Suprapubic skin (tissue), 4 donors: ENCODE results near the gene TMEM225B. TPM values are rescaled to one million over a fixed set of nuclear protein-coding genes. Genes with fewer than 3 reads are reported as not detected.

Experiments used
- DNase-seq, 2 donors: peaks; one replicate each; pipeline ENCODE4 v3.0.0-alpha.2; 2019; ENCODE audit warnings: low spot score in 2 of 2
- H3K27ac ChIP-seq: fragments of 200-600 bp; sonication (generic); one replicate; pipeline ENCODE4 v1.5.1; 2019
- H3K27me3 ChIP-seq: fragments of 200-600 bp; sonication (generic); one replicate; pipeline ENCODE4 v1.5.1; 2019
- H3K36me3 ChIP-seq: fragments of 200-600 bp; sonication (generic); one replicate; pipeline ENCODE4 v1.5.1; 2019
- H3K4me1 ChIP-seq: fragments of 200-600 bp; sonication (generic); one replicate; pipeline ENCODE4 v1.5.1; 2019
- H3K4me3 ChIP-seq: fragments of 200-600 bp; sonication (generic); one replicate; pipeline ENCODE4 v1.5.1; 2019; ENCODE audit warnings: mild to moderate bottlenecking
- H3K9me3 ChIP-seq: fragments of 200-600 bp; sonication (generic); one replicate; pipeline ENCODE4 v1.5.1; 2019
- EP300 ChIP-seq: sonication (generic); formaldehyde crosslinking; IDR thresholded peaks from one replicate; pipeline ENCODE4 v1.6.1; 2017; ENCODE audit warnings: antibody characterized with exemption
- POLR2A ChIP-seq, 2 donors: fragments of 450-650 bp; IDR thresholded peaks; one replicate each; pipeline ENCODE4 v1.6.1; 2017; ENCODE audit warnings: antibody characterized with exemption in 2 of 2, mild to moderate bottlenecking in 2 of 2, moderate library complexity in 2 of 2
- POLR2AphosphoS5 ChIP-seq, 3 donors: sonication (generic); formaldehyde crosslinking; IDR thresholded peaks; one replicate each; pipeline ENCODE4 v1.6.1; 2017; ENCODE audit warnings: antibody characterized with exemption in 3 of 3
- WGBS: methylation state at CpG from one replicate; pipeline ENCODE4 v1.1.5; 2018; 5-methylcytosine and 5-hydroxymethylcytosine counted together
- total RNA-seq, 4 donors: library from RNA; depleted of rRNA; stranded (reverse); fragments of >200 nt; gene quantifications; one replicate each; pipeline ENCODE4 v1.1.0, GENCODE V29; 2016
- TF ChIP-seq, protein P1 (sequence below), 2 donors: fragments of 200-600 bp in 1 of 2; fragments of 450-650 bp in 1 of 2; sonication (generic) in 1 of 2; IDR thresholded peaks; one replicate each; pipeline ENCODE4 v1.5.1; 2016 to 2019; ENCODE audit warnings: antibody characterized with exemption in 2 of 2, mild to moderate bottlenecking in 1 of 2, moderate library complexity in 1 of 2

Gene TMEM225B
- total RNA-seq, 4 donors from 2014 or later: 1.4 to 6.8 (median 2.1) TPM

DNA sequence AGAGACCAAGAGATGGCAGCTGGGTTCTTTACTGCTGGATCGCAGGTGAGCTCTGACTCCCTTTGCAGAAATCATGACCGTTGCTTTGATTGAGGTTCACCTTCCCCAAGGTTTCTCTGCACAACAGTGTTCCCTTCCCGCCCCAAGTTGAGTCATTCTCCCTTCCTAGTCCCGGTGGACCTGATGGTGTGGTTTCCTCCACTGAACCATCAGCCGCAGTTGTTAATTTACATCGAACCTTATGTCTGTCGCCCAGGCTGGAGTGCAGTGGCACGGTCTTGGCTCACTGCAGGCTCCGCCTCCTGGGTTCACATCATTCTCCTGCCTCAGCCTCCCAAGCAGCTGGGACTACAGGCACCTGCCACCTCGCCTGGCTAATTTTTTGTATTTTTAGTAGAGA is 24.5 kb downstream of the TMEM225B start:
- TF ChIP-seq POLR2A (IDR thresholded peaks at IDR 0.05): no peak
- no peak for TF ChIP-seq POLR2AphosphoS5 (IDR thresholded peaks at IDR 0.05)
- TF ChIP-seq EP300: no peak
- TF ChIP-seq, protein P1, sequence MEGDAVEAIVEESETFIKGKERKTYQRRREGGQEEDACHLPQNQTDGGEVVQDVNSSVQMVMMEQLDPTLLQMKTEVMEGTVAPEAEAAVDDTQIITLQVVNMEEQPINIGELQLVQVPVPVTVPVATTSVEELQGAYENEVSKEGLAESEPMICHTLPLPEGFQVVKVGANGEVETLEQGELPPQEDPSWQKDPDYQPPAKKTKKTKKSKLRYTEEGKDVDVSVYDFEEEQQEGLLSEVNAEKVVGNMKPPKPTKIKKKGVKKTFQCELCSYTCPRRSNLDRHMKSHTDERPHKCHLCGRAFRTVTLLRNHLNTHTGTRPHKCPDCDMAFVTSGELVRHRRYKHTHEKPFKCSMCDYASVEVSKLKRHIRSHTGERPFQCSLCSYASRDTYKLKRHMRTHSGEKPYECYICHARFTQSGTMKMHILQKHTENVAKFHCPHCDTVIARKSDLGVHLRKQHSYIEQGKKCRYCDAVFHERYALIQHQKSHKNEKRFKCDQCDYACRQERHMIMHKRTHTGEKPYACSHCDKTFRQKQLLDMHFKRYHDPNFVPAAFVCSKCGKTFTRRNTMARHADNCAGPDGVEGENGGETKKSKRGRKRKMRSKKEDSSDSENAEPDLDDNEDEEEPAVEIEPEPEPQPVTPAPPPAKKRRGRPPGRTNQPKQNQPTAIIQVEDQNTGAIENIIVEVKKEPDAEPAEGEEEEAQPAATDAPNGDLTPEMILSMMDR (IDR thresholded peaks at IDR 0.05): no peak
- Histone ChIP-seq H3K27me3 (no peaks in the 10 kb centered on the region), H3K9me3 (no peaks in the 10 kb centered on the region), H3K27ac (no peak overlapping the region), H3K4me1 (peaks cover 24% of the 10 kb centered on the region), H3K4me3 (no peak overlapping the region), H3K36me3 (peaks cover 92% of the 10 kb centered on the region)
- WGBS: 82% methylated on average over 10 of the region's 10 CpGs
- no peak for DNase-seq

DNA sequence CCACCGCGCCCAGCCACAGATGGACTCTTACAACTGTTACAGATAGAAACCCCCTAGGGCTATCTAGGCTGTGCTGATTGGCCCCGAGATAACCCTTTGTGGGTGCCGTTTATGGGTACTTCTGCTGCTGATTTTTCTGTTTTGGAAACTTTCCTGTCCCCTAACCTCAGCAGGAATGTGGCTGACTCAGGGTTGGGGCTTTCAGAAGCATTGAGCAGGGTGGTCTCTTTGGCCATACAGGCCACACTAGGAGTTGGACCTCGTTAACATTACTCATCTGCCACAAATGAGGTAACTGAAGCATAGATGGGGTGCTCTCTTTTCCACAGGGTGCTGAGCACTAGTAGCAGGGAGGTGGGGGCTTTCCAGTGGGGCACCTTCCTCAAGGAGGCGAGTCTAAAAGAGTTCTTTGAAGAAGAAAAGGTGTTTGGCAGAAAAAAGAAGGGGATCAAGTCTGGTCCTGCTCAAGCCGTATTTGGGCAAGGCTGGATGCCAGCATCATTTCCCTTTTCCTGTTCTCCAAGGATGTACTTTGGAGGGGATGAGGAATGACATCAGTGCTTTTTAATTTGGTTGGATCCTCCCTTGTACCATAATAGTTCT is 25.1 kb downstream of the TMEM225B start:
- Histone ChIP-seq H3K9me3 (no peaks in the 10 kb centered on the region), H3K4me3 (no peak overlapping the region), H3K4me1 (peaks cover 18% of the 10 kb centered on the region), H3K36me3 (peaks cover 98% of the 10 kb centered on the region), H3K27ac (no peak overlapping the region), H3K27me3 (no peaks in the 10 kb centered on the region)
- TF ChIP-seq, protein P1 (IDR thresholded peaks at IDR 0.05): no peak
- TF ChIP-seq POLR2A (IDR thresholded peaks at IDR 0.05) (no peak), POLR2AphosphoS5 (IDR thresholded peaks at IDR 0.05) (no peak), EP300 (no peak)
- WGBS: 56% methylated on average over 7 of the region's 7 CpGs
- DNase-seq: no peak

DNA sequence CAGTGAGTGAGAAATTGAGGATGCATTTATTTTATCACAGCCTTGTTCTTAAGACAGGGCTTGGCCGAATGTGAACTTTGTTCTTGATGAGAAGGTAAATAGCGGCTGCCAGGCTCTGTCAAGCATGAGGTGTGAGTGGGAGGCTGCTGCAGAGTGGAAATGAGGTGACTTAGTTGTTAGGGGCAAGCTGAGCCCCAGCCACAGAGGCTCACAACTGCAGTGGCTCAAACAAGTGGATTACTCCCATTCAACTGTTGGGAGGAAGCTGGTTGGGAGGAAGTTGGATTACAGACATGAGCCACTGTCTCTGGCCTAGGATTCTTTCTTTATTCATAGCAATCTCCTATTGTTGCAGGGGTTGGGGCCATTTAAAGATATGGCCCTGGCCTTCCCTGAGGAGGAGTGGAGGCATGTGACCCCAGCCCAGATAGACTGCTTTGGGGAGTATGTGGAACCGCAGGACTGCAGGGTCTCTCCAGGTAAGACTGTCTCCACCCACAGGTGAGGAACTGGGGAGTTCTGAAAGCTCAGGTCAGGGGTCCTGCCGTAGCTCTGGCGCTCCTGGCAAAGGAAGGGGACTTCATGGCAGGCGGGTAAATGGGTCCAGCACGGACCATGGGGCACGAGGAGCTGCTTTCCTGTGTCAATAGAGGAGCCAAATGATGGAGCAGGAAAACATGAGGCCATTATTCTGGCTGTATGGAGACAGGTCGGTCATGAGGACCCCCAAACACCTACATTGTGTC is 25.8 kb downstream of the TMEM225B start:
- Histone ChIP-seq H3K4me1 (peaks cover 12% of the 10 kb centered on the region), H3K9me3 (no peaks in the 10 kb centered on the region), H3K36me3 (peaks cover 100% of the 10 kb centered on the region), H3K27ac (no peak overlapping the region), H3K4me3 (no peak overlapping the region), H3K27me3 (no peaks in the 10 kb centered on the region)
- TF ChIP-seq POLR2A (IDR thresholded peaks at IDR 0.05): no peak
- no peak for TF ChIP-seq POLR2AphosphoS5 (IDR thresholded peaks at IDR 0.05)
- TF ChIP-seq EP300: no peak
- TF ChIP-seq, protein P1 (IDR thresholded peaks at IDR 0.05): no peak
- DNase-seq: no peak
- 93% methylated on average over 9 of the region's 9 CpGs for WGBS

DNA sequence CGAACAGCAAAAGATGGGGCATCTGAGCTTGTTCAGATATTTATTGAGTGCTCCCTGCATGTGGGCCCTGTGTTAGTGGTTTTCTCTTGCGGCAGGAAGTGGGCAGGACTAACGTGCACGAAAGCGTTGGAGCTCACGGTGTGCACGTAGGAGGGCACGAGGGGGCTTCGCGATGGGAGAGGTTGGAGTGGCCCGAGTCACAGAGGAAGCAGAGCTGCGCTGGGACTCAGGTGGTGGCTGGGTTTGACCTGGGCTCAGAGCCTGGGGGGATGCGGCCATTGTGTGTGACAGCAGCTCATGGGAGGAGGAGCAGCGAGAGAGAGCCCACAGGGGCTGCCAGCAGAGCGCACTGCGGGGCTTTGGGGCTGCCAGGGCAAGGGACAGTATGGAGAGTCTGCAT is 26.4 kb downstream of the TMEM225B start:
- DNase-seq: no peak
- peaks cover 100% of the 10 kb centered on the region for H3K36me3 ChIP-seq
- TF ChIP-seq, protein P1 (IDR thresholded peaks at IDR 0.05): no peak
- no peak for TF ChIP-seq POLR2A (IDR thresholded peaks at IDR 0.05)
- no peak for TF ChIP-seq EP300
- peaks cover 12% of the 10 kb centered on the region for H3K4me1 ChIP-seq
- H3K27ac ChIP-seq: no peak overlapping the region
- no peaks in the 10 kb centered on the region for H3K9me3 ChIP-seq
- no peaks in the 10 kb centered on the region for H3K27me3 ChIP-seq
- WGBS: 87% methylated on average over 16 of the region's 16 CpGs
- H3K4me3 ChIP-seq: no peak overlapping the region

DNA sequence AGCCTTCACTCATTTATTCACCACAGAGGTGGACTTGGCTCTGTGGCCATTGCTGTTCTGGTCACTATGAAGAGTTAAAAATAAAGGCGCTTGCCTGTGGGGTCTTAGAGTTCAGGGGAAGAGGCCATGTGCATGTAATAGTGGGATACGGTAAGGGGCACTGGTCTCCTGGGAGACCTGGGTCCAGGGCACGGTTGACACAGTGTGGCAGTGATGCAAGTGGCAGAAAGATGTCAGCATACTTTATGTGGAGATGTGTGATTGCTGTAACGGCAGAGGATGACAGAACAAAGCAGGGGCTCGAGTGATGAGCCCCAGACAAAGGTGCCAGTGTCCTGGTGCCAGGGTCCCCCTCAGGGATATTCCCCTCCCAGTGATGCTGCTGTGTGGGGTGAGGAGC is 27.3 kb downstream of the TMEM225B start:
- DNase-seq: no peak
- no peaks in the 10 kb centered on the region for H3K27me3 ChIP-seq
- WGBS: 85% methylated on average over 5 of the region's 5 CpGs
- peaks cover 12% of the 10 kb centered on the region for H3K4me1 ChIP-seq
- H3K4me3 ChIP-seq: no peak overlapping the region
- H3K27ac ChIP-seq: no peak overlapping the region
- TF ChIP-seq EP300 (no peak), POLR2AphosphoS5 (IDR thresholded peaks at IDR 0.05) (no peak), POLR2A (IDR thresholded peaks at IDR 0.05) (no peak)
- TF ChIP-seq, protein P1 (IDR thresholded peaks at IDR 0.05): no peak
- no peaks in the 10 kb centered on the region for H3K9me3 ChIP-seq
- H3K36me3 ChIP-seq: peaks cover 100% of the 10 kb centered on the region
